IPS-11a (cell line): ENCODE results near the gene OR52E8.

Experiments
- H3K4me3 ChIP-seq: one replicate; pipeline ENCODE4 v1.5.1; 2013; ENCODE audit warnings: low read depth, low read length, control low read depth

OR52E8 gene

DNA sequence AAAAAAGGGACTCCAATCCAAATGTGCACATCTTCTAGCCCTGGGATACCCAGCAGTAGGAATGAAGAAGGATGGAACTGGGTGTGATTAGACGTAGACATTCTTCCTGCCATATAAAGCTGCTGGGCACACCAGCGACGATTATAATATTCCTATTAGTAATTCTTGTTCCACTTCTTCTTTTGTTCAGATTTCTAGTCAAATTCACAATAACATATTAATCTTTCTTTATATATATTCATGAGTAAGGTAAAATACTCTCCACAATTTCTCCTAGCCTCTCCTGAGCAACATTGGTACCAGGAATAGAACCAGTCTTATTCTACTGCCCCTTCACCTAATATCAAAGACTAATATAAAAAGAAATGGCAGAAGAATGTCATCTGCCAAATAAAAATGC, at the start of gene OR52E8:
Gene OR52E8, minus strand, starts transcription at position 101 of the 400 bp plus-strand sequence. Its CDS starts 0 bp downstream, at position 101.
- no peak within 1 kb of the TSS for H3K4me3 ChIP-seq

DNA sequence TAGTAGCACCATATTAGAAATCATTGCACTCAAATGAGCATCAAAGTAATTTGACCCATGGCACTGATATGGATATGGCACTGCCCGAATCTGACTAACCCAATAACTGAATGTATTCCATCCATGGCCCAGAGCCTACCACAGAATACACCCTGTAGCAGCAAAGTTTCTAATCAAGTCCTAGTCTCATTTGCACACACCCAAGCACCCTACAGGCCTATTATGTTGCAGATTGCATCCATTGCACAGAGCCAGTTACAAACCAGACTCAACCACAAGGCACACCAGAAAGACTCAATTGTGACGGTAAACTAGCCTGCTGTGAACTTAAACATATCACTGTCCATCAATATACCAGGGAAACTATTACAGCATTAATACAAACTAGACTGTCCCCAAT, 42.0 kb upstream of the OR52E8 start:
- H3K4me3 ChIP-seq, result no peak overlapping the region

DNA sequence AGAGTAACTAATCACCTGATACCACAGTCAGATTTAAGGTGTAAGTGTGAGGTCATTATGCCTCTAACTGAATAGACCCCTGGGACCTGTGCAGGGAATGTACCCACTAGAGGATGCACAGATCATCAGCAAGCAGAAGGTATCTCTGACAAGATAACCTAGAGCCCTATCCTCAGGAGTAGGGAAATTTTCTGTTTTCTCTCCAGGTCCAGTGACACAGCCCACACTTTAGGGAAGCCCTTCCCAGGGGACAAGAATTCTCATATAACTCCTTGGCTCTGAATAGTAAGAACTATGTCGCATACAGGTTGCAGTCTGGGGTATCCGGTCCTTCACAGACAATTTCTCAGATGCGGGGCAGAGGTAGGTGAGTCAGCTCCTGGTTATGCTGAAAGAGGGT, 35.4 kb upstream of the OR52E8 start, which contains the start of gene OR52E5:
Gene OR52E5, plus strand, starts transcription at position 301 of the 400 bp plus-strand sequence. CDS start 7,569 bp downstream, outside the sequence.
- no peak within 1 kb of the TSS for H3K4me3 ChIP-seq

DNA sequence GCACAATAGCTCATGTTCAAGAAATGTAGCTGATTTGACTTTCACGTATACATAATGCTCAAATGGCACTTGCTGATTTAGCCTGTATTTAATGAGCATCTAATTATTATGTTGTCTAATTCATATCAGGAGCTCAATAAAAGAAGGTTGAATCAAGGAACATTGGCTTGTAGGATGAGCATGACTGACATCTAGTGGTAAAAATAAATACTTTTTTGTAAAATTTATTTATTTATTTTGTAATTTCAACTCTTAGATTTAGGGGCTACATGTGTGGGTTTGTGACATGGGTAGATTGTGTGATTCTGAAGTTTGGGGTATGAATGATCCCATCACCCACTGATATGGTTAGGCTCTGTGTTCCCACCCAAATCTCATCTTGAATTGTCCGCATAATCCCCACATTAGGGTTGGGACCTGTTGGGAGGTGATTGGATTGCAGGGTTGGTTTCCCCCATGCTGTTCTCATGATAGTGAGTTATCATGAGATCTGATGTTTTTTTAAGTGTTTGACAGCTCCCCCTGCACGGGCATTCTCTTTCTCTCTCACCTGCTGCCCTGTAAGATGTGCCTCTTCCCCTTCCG, 33.8 kb upstream of the OR52E8 start:
- no peak overlapping the region for H3K4me3 ChIP-seq

DNA sequence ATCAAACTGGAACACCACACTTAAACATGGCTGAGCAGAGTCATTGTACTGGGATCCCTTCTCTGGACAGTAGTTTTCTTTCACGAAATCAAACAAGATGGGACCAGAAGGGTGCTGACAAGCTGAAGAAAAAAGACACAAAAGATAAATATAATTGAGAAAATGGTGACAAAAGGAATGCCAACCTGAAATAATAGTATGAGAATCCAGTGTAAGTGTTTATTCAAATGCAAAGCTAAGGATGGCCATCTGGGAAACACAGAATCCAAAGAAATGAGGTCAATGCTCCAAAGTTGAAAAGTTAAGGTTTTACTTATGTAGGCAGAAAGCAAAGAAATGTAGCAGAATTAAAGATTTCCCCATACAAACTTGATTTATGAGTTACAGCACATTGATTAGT, 30.2 kb upstream of the OR52E8 start:
- H3K4me3 ChIP-seq, result no peak overlapping the region

DNA sequence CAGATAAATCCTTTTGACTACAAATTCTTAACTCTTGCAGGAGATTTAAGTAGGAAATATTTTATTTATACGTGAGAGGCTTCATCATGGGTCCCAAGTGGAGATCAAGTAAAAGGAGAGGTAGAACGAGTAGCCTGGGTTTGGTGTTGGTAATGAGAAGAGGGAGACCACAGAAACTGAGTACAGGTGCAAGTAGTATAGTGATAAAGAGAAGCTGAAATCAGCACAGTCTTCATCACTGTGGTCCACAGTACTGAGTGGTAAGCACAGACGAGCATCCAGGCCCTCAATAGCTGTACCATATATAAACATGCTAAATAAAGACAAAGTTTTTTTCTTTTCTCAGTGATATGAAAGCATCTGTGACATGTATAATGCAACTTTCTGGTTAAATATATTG, 29.7 kb upstream of the OR52E8 start:
- H3K4me3 ChIP-seq, result no peak overlapping the region

DNA sequence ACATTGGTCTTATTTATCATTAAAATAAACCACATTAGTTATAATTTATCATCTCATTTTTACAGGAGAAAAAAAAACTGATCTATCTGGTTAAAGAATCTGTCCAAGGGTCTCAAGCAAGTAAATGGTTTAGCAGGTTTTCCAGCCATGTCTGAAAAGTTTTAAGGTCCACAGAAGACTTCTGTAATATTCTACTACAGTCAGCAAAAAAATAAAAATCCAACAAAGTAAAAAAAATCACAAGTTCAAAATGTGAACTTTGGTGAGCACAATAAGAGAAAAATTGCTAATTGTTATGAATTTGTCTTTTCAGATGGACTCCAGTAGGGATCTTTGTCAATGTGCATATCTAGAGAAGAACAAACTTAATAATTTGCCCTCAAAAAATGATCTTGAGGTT, 24.3 kb upstream of the OR52E8 start:
- no peak overlapping the region for H3K4me3 ChIP-seq

DNA sequence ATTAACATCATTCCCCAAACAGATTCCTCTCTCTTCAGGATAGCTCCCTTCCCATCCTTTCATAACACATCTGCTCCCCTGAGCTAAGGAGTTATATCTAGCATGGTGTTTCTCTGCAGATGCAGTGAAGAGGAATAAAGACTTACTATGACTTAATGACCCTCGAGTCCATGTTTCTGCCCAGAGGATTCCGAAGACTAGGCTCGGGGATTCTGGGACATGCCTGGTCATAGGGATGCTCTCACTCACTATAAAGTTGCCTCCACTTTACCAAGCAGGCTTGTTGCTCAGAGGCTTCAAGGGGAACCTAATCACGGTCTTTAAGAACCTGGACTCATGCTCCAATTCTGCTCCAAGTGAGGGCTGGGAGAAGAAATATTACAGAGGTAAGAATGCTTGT, 22.8 kb upstream of the OR52E8 start, which contains the start of gene OR52E4:
Gene OR52E4, plus strand, starts transcription at position 301 of the 400 bp plus-strand sequence. CDS start 3,664 bp downstream, outside the sequence.
- no peak within 1 kb of the TSS for H3K4me3 ChIP-seq

DNA sequence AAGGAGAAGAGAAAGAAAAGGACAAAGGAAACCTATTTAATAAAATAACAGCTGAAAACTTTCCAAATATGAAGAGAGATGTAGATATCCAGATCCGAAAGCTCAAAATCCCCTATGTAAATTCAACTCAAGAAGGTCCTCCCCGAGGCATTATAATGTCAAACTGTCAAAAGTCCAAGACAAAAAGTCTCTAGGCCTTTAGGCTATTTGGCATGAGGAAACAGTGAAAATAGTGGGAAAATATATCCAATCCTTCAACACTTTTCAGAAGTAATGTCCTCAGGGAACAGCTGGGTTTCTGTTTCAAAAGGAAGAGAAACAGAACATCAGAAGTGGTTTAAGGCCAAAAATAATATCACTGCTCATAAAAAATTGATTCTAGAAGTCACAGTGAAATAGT, 21.1 kb upstream of the OR52E8 start:
- H3K4me3 ChIP-seq, result no peak overlapping the region

DNA sequence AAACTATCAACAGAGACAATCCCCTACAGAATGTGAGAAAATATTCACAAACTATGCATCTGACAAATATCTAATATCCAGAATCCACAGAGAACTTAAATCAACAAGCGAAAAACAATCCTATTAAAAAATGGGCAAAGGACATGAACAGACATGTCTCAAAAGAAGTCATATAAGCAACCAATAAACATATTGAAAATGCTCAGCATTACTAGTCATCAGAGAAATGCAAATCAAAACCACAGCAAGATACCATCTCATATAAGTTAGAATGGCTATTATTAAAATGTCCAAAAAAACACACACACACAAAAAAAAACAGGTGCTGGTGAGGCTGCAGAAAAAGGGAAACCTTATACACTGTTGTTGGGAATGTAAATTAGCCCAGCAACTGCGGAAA, 8.3 kb upstream of the OR52E8 start:
- H3K4me3 ChIP-seq, result no peak overlapping the region

DNA sequence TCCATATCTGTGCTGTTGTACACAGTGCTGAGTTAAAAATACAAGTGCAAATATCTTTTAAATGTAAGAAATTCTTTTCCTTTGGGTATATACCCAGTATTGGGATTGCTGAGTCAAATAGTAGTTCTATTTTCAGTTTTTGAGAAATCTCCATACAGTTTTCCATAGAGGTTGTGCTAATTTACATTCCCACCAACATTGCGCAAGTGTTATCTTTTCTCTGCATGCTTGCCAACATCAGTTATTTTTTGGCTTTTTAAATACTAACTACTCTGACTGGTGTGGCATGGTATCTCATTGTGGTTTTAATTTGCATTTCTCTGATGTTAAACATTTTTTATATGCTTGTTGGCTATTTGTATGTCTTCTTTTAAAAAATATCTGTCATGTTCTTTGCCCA, 6.5 kb downstream of the OR52E8 start:
- no peak overlapping the region for H3K4me3 ChIP-seq

DNA sequence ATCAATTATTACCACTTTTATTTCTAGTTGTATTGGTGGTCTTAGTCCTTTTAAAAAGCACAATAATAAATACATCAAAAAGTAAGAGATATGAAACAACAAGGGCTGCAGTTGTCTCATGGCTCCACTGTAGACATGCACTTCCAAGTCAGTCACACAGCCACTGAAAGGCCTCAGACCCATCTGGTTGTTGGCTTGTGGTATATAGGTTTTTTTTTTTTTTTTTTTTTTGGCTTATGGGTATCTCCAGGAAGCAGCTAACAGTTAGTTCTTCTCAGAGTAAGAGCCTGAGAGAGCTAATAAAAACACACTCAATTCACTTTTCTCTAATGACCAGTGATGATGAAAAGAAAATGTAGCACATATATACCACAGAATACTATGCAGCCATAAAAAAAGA, 9.8 kb downstream of the OR52E8 start:
- H3K4me3 ChIP-seq, result no peak overlapping the region

DNA sequence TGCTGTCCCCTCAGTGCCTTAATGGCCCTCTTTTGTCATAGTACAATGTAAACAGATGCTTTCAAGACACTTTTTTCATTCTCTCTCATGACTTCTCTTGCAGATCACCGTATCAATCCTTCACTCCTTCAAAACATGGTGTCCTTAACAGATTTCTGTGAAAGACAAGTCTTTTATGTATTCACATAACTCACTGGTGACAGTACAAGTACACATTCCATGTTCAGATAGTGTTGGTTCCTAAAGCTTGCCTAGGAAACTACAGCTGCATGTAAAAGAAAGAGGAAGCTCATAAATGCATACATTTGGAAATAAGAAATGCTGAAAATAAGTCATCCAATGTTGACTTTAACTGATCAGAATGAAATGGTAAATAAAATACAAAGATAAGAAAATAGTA, 10.8 kb downstream of the OR52E8 start:
- H3K4me3 ChIP-seq, result no peak overlapping the region

DNA sequence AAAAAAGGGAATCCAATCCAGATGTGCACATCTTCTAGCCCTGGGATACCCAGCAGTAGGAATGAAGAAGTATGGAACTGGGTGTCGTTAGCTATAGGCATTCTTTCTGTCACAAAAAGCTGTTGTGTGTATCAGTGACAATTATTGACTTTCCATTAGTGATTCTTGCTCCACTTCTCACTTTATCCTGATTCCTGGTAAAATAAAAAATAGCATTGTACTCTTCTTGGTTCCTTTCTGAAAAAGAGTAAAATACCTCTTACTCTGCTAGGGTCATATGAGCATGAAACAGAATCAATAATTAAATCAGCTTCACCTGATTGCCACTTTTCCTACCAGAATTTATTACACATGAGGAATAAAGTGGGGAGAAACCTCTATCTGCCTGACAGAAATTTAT, 15.7 kb downstream of the OR52E8 start, which contains the start of gene OR52E6:
Gene OR52E6, minus strand, starts transcription at position 101 of the 400 bp plus-strand sequence. Its CDS starts 0 bp downstream, at position 101.
- H3K4me3 ChIP-seq, result no peak within 1 kb of the TSS

DNA sequence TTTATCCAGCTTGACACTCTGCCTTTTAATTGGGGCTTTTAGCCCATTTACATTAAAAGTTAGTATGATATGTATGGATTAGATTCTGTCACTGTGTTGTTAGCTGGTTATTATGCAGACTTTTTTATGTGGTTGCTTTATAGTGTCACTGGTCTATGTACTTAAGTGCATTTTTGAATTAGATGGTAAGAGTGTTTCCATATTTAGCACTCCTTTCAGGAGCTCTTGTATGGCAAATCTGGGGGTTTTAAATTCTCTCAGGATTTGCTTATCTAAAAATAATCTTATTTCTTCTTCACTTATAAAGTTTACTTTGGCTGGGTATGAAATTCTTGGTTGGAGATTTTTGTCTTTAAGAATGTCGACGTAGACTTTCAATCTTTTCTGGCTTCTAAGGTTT, 19.8 kb downstream of the OR52E8 start:
- no peak overlapping the region for H3K4me3 ChIP-seq

DNA sequence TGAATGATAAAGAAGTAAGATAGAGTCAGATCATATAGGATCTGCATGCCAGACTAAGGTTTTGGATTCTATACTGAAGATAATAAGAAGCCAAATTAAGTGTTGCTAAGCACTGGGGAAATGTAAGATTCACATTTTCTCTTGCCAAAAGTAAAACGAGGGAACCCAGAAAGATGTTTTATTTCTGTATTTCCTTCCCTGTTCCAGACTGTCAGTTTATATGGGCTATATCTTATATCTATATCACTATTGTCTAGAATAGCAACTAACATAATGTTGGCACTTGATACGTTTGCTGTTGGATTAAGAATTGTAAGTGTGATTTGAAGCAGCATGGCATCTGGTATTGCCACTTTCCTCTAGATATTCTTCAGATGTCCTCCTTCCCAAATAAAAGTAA, 24.0 kb downstream of the OR52E8 start:
- no peak overlapping the region for H3K4me3 ChIP-seq

DNA sequence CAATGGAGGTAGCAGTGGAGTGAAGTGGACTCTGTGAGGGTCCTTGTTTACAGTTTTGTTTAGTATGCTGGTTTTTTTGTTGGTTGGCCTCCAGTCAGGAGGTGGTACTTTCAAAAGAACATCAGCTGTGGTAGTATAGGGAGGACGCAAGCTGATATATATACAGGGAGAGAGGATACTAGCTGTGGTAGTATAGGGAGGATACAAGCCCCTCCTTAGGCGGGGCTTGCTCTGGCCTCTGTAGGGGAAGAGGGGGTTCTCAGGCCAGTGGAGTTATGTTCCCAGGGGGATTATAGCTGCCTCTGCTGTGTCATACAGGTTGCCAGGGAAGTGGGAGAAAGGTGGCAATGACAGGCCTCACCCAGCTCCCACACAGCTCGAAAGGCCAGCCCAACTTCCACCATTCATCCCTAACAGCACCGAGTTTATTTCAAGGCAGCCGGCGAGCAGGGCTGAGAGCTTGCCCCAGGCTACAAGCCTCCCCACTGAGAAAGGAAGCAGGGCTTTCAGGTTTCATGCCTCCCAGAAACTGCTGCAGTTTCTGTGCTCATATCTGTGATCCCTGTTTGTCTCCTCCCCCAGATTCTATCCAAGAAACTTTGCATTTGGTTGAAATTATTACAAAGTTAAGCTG, 26.2 kb downstream of the OR52E8 start:
- no peak overlapping the region for H3K4me3 ChIP-seq

DNA sequence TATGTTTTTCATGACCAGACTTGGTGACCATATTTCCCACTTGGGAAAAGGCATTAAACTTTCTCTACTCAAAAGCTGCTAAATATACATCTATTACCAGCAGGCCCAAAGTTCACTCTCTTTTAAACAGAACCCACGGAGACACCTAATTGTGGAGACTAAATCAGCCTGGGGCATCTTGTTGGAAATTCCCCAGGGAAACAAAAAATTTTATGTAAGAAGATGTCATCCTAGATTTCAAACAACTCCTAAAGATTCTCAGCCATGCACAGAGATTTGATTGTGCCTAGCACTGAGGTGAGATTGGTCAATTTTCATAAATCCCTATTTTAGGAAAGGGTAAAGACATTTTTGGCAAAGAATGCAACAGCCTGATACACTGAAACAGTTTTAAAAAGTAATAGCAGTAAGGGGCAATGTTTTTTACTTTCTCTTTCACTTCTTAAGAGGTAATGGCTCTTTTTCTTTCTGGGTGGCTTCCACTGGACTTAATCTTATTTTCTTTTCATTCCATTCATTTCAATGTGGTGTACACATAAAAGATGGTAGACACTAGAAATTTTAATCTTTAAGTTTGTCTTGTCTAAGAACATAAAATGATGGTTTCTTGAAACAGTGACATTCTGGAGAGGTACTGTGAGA, 39.1 kb downstream of the OR52E8 start:
- H3K4me3 ChIP-seq, result no peak overlapping the region

DNA sequence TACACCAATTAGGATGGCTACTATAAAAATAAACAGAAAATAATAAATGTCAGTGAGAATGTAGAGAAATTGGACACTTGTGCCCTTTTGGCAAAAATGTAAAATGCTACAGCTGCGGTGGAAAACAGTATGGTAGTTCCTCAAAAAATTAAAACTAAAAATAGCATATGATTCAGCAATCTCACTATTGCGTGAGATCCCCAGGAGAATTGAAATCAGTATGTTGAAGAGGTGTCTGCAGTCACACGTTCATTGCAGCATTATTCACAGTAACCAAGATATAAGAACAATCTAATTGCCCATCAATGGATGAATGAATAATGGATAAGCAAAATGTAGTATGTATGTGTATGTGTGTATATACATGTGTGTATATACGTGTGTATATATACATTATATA, 42.0 kb downstream of the OR52E8 start:
- no peak overlapping the region for H3K4me3 ChIP-seq

DNA sequence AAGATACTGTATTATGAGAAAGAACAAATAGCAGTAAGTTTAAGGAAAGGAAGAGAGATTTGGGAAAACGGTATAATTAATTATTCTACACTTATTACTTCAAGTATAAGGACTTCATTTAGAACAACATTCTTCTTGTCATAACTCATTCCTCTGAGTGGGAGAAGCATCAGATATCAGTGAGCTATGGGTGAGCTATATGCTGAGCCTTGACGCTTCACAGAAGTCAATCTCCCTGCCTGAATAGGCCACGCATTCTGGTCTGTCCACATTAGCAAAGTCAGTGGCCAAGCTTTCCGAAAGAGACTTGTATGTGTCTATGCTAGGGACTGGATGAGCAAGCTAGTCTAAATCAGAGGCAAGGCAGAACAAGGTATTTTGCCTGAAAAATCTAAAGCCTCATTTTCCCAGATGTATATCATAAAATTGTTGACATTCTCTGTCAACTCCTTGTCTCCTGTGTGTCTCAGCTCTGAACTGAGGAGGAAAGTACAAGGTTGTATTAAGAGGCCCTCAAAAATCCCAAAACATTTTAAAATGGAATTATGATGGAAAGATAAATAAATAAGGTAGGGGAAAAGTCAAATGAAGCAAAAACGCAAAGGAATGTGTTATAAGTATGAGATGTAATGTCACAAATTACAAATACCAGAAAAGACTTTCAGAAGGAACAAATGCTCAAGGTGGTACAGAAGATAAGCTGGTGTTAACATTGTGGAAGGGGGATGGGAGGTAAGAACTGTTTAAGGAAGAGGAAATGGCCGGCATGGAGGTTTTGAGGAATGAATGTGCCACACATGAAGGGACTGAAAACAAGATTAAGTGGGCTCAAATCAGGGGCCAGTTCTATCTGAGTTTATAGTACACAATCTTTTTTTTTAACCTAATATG, 47.3 kb downstream of the OR52E8 start:
- H3K4me3 ChIP-seq, result no peak overlapping the region

DNA sequence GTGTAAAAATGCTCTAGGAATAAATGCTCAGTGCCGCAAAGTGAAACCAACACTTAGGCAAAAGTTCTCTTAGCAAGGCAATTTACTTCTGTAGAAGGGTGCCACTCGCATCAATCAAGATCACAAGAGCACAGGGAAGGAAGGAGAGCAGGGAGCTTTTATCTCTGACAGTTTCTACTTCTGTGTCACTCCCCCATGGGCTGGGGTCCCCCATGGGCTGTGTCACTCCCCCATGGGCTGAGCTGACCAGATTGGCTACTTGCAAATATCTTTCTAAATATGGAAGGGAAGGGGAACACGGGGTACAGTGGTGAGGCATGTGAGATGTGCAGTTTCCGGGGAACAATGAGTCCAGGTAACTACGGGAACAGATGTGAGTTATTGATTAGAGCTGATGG, 48.4 kb downstream of the OR52E8 start:
- H3K4me3 ChIP-seq, result peak overlapping the region; percentile 52
